K562 (cell line): ENCODE data around the gene RBFOX2. TPM values are rescaled to one million over a fixed set of nuclear protein-coding genes. Genes with fewer than 3 reads are reported as not detected.

Source experiments
- ATAC-seq: fragments of 200-7000 bp; cut with Tn5 transposase; 3 replicates; pipeline ENCODE4 v1.9.1; 2020; ENCODE audit warnings: moderate library complexity
- BruUV-seq: library from RNA; stranded (reverse); fragments of 400-500 nt; replicated peaks from 2 replicates; lab custom pipeline; 2021; lab: Mats Ljungman, UMichigan
- CTCF ChIA-PET: fragments of 300-600 bp; formaldehyde crosslinking; extraction: SDS; loops from one replicate; lab custom pipeline; 2021; ENCODE audit warnings: low intra/inter-chr PET ratio; lab: Yijun Ruan, JAX
- POLR2A ChIA-PET: fragments of 300-600, 350-650 bp; sonication (Branson Sonifier 250); formaldehyde crosslinking; extraction: SDS; loops from one replicate; lab custom pipeline; 2021; ENCODE audit warnings: antibody characterized with exemption, inconsistent platforms; lab: Yijun Ruan, JAX
- DNase-seq, 4 experiments: peaks; one replicate each; pipeline versions ENCODE4 v3.0.0 to v3.0.0-alpha.2; 2011 to 2018; ENCODE audit warnings: low spot score in 3 of 4, mixed read lengths in 3 of 4; ENCODE audit errors: extremely low read depth in 1 of 4
- FAIRE-seq: peaks from 2 replicates; lab custom pipeline; 2011; peaks lifted over from hg19 to GRCh38; lab: Jason Lieb, UNC
- H2AFZ ChIP-seq: 2 replicates; pipeline ENCODE4 v1.6.0; 2011; ENCODE audit warnings: low read depth, low read length, control low read depth, inconsistent platforms
- H3K27ac ChIP-seq: fragments of 200-600 bp; 3 replicates; pipeline ENCODE4 v1.8.0; 2011; ENCODE audit warnings: low read depth, mild to moderate bottlenecking, control low read depth, inconsistent platforms, low read length, moderate library complexity, mixed read lengths; ENCODE audit errors: extremely low read depth
- H3K27me3 ChIP-seq, 2 experiments: fragments of 300-600 bp in 1 of 2; 2 replicates in 1 of 2; 3 replicates in 1 of 2; pipeline versions ENCODE4 v1.6.0 to v1.8.0; 2011; ENCODE audit warnings: inconsistent platforms in 2 of 2, low read length in 2 of 2, mild to moderate bottlenecking in 1 of 2, mixed read lengths in 1 of 2, moderate library complexity in 1 of 2; ENCODE audit not compliant: control insufficient read depth in 2 of 2, insufficient read depth in 2 of 2
- H3K36me3 ChIP-seq: fragments of 300-600 bp; 3 replicates; pipeline ENCODE4 v1.8.0; 2011; ENCODE audit warnings: mild to moderate bottlenecking, low read length, inconsistent platforms; ENCODE audit not compliant: control insufficient read depth, insufficient read depth
- H3K4me1 ChIP-seq, 2 experiments: fragments of 200-600 bp in 1 of 2; replicated peaks in 1 of 2; 2 replicates in 1 of 2; 3 replicates in 1 of 2; pipeline versions ENCODE4 v1.5.1 to v1.8.0; 2011; ENCODE audit warnings: inconsistent platforms in 2 of 2, low read length in 2 of 2, mild to moderate bottlenecking in 1 of 2, mixed read lengths in 1 of 2, moderate library complexity in 1 of 2; ENCODE audit not compliant: control insufficient read depth in 2 of 2, insufficient read depth in 2 of 2
- H3K4me2 ChIP-seq: 2 replicates; pipeline ENCODE4 v1.6.1; 2011; ENCODE audit warnings: low read length, control low read depth, inconsistent platforms, mixed read lengths; ENCODE audit not compliant: insufficient read depth
- H3K4me3 ChIP-seq: fragments of 200-600 bp; sonication (generic), shearing (Covaris generic); 2 replicates; pipeline ENCODE4 v1.5.1; 2016; ENCODE audit warnings: control low read depth, inconsistent platforms
- H3K79me2 ChIP-seq: fragments of 200-600 bp; 3 replicates; pipeline ENCODE4 v1.8.0; 2011; ENCODE audit warnings: low read length, inconsistent platforms; ENCODE audit not compliant: control insufficient read depth, insufficient read depth
- H3K9ac ChIP-seq, 2 experiments: 2 replicates each; pipeline versions ENCODE4 v1.6.0 to v1.6.1; 2011; ENCODE audit warnings: low read depth in 2 of 2, low read length in 2 of 2, control low read depth in 1 of 2, inconsistent platforms in 1 of 2, mild to moderate bottlenecking in 1 of 2, mixed read lengths in 1 of 2; ENCODE audit not compliant: insufficient read depth in 1 of 2
- H3K9me1 ChIP-seq: one replicate; pipeline ENCODE4 v1.6.0; 2011; ENCODE audit warnings: inconsistent platforms, mild to moderate bottlenecking, low read length, moderate library complexity; ENCODE audit not compliant: control insufficient read depth, insufficient read depth
- H3K9me3 ChIP-seq: replicated peaks from 2 replicates; pipeline ENCODE4 v1.5.1; 2011; ENCODE audit warnings: low read depth, low read length, inconsistent platforms; ENCODE audit not compliant: control insufficient read depth, insufficient read depth
- H4K20me1 ChIP-seq: replicated peaks from 2 replicates; pipeline ENCODE4 v1.6.1; 2011; ENCODE audit warnings: low read length, inconsistent platforms, mixed read lengths; ENCODE audit not compliant: control insufficient read depth, insufficient read depth
- ARNT ChIP-seq, 2 experiments: fragments of 450-650 bp; IDR thresholded peaks; 2 replicates each; pipeline ENCODE4 v1.6.1; 2016; ENCODE audit warnings: mild to moderate bottlenecking in 1 of 2
- DEAF1 ChIP-seq: fragments of 450-650 bp; formaldehyde crosslinking; IDR thresholded peaks from 2 replicates; pipeline ENCODE4 v1.4.0; 2020; ENCODE audit warnings: mild to moderate bottlenecking, moderate library complexity
- FOXP4 ChIP-seq: sonication (generic); formaldehyde crosslinking; IDR thresholded peaks from 2 replicates; pipeline ENCODE4 v1.8.0; 2022; ENCODE audit warnings: mild to moderate bottlenecking, missing genetic modification reagents, borderline replicate concordance
- HNRNPL ChIP-seq: fragments of 200-400 bp; formaldehyde crosslinking; IDR thresholded peaks from 2 replicates; pipeline ENCODE4 v1.6.1; 2017; ENCODE audit warnings: low read depth, mild to moderate bottlenecking, low read length
- IRF2 ChIP-seq: sonication (generic); formaldehyde crosslinking; IDR thresholded peaks from 2 replicates; pipeline ENCODE4 v1.8.1; 2022; ENCODE audit warnings: mild to moderate bottlenecking, missing genetic modification reagents
- LARP7 ChIP-seq: fragments of 450-650 bp; IDR thresholded peaks from 2 replicates; pipeline ENCODE4 v1.6.1; 2016
- LEF1 ChIP-seq: fragments of 450-650 bp; IDR thresholded peaks from 2 replicates; pipeline ENCODE4 v1.6.1; 2016; ENCODE audit warnings: mild to moderate bottlenecking
- MEF2A ChIP-seq: IDR thresholded peaks from 2 replicates; pipeline ENCODE4 v1.6.1; 2011; ENCODE audit warnings: low read depth, mild to moderate bottlenecking, low read length, moderate library complexity; ENCODE audit not compliant: control insufficient read depth
- MLX ChIP-seq, 2 experiments: fragments of 450-650 bp in 1 of 2; sonication (generic) in 1 of 2; formaldehyde crosslinking; conservative IDR thresholded peaks; 2 replicates each; pipeline versions ENCODE4 v1.4.0 to v1.8.1; 2020 to 2022; ENCODE audit warnings: mild to moderate bottlenecking in 1 of 2, missing genetic modification reagents in 1 of 2
- MTA1 ChIP-seq: fragments of 450-650 bp; IDR thresholded peaks from 2 replicates; pipeline ENCODE4 v1.6.1; 2017; ENCODE audit warnings: borderline replicate concordance
- RFX5 ChIP-seq: IDR thresholded peaks from 2 replicates; pipeline ENCODE4 v1.6.1; 2011; ENCODE audit warnings: low read depth, mild to moderate bottlenecking, improper control_type of control experiment, low read length
- SREBF2 ChIP-seq: sonication (generic); formaldehyde crosslinking; IDR thresholded peaks from 2 replicates; pipeline ENCODE4 v1.4.0; 2020; ENCODE audit warnings: mild to moderate bottlenecking, missing genetic modification reagents
- TFAM ChIP-seq: fragments of 250-450 bp; sonication (Bioruptor Pico); conservative IDR thresholded peaks from 2 replicates; pipeline ENCODE4 v1.5.0; 2021; ENCODE audit warnings: mild to moderate bottlenecking, moderate library complexity
- ZFP30 ChIP-seq: fragments of 250-450 bp; sonication (Bioruptor Pico); IDR thresholded peaks from 2 replicates; pipeline ENCODE4 v1.8.0; 2022; ENCODE audit warnings: moderate library complexity, mild to moderate bottlenecking, inconsistent platforms, borderline replicate concordance
- ZNF274 ChIP-seq: IDR thresholded peaks from 2 replicates; pipeline ENCODE4 v1.6.1; 2011; ENCODE audit warnings: low read depth, mild to moderate bottlenecking, low read length, moderate library complexity, borderline replicate concordance
- ZNF280B ChIP-seq: fragments of 250-450 bp; sonication (Bioruptor Pico); IDR thresholded peaks from 2 replicates; pipeline ENCODE4 v1.5.1; 2021; ENCODE audit warnings: mild to moderate bottlenecking
- ZNF347 ChIP-seq: fragments of 450-650 bp; formaldehyde crosslinking; IDR thresholded peaks from 2 replicates; pipeline ENCODE4 v1.4.0; 2020; ENCODE audit warnings: low read depth, mild to moderate bottlenecking, moderate library complexity
- WGBS: fragments of 100-300 bp; shearing (Covaris generic); methylation state at CpG from one replicate; pipeline ENCODE4 v1.1.6; 2016; ENCODE audit warnings: low coverage, mixed read lengths; ENCODE audit not compliant: insufficient coverage; ENCODE audit errors: missing lambda C conversion rate; 5-methylcytosine and 5-hydroxymethylcytosine counted together
- in situ Hi-C: fragments of 300-500 bp; cut with MboI; formaldehyde crosslinking; loops from 4 replicates; pipeline ENCODE4 v1.15.0; 2018; ENCODE audit warnings: inconsistent platforms, mixed read lengths
- intact Hi-C: fragments of 100-400 bp; cut with micrococcal nuclease; formaldehyde crosslinking; loops from 2 replicates; pipeline ENCODE4 v1.14.2; 2022
- polyA plus RNA-seq, 8 experiments: library from polyadenylated mRNA; depleted of rRNA in 4 of 8; stranded (reverse) in 5 of 8; unstranded in 3 of 8; fragments of >200 nt; fragmentation: Nextera tagmentation in 2 of 8; fragmentation: Illumina TruSeq in 1 of 8; extraction: Ambion mirVana in 2 of 8; extraction: Trizol in 1 of 8; gene quantifications; 2 replicates each; pipeline versions ENCODE4 v1.2.1 to v1.2.3, GENCODE V29; 2011 to 2014; ENCODE audit warnings: inconsistent platforms in 1 of 8, missing spikeins in 1 of 8
- total RNA-seq, 7 experiments: library from RNA; depleted of rRNA in 6 of 7; stranded (reverse); fragments of >200 nt in 6 of 7; fragmentation: Illumina TruSeq in 2 of 7; extraction: Trizol in 2 of 7; gene quantifications; 2 replicates each; pipeline versions ENCODE4 v1.2.1 to v1.2.3, GENCODE V29; 2011 to 2021; ENCODE audit warnings: low replicate concordance in 1 of 7

The RBFOX2 gene
- total and polyA plus RNA-seq, 9 of the 15 experiments (the other 6 are each of a cell fraction or from before 2014, with no cell fraction given) = 5.8 to 24.8 (median 14.2) TPM

- Histone ChIP-seq H3K4me3 (no peak overlapping the region), H4K20me1 (no peaks in the 10 kb centered on the region; the same call in 1 of the 2 replicates), H2AFZ (no peak overlapping the region), H3K9me1 (no peaks in the 10 kb centered on the region), H3K4me1 (no peaks in the 10 kb centered on the region; a peak in 1 of 5 replicates), H3K27ac (no peak overlapping the region), H3K79me2 (no peaks in the 10 kb centered on the region; the same call in 2 of the 3 replicates), H3K27me3 (no peaks in the 10 kb centered on the region), H3K9ac (no peak overlapping the region), H3K9me3 (no peaks in the 10 kb centered on the region), H3K36me3 (0 out of 3 replicates have a peak, but pooled peaks cover 2% of the 10 kb centered on the region), H3K4me2 (no peak overlapping the region)
- no peak for TF ChIP-seq FOXP4
- TF ChIP-seq TFAM (CRISPR knock-in tag) = no peak
- TF ChIP-seq ZNF347 = no peak
- TF ChIP-seq HNRNPL = no peak
- no peak for TF ChIP-seq ARNT (IDR thresholded peaks at IDR 0.05)
- no peak for TF ChIP-seq MLX (CRISPR knock-in tag; conservative IDR thresholded peaks at IDR 0.05)
- no peak for TF ChIP-seq SREBF2
- no peak for TF ChIP-seq ZNF274
- TF ChIP-seq ZNF280B = no peak
- TF ChIP-seq MTA1 = no peak
- TF ChIP-seq LARP7 = no peak
- no peak for TF ChIP-seq RFX5
- TF ChIP-seq MEF2A = no peak
- no peak for TF ChIP-seq LEF1
- TF ChIP-seq DEAF1 (CRISPR knock-in tag) = no peak
- TF ChIP-seq IRF2 (CRISPR knock-in tag) = no peak
- no peak for TF ChIP-seq ZFP30 (CRISPR knock-in tag)
- FAIRE-seq (no peak), ATAC-seq (no peak), DNase-seq (no peak)
- POLR2A ChIA-PET = interaction anchor here (0.6 to 2.1 kb wide), 2 partner anchors 12 to 15 kb away, joined by 3 to 8 read pairs; no protein-coding TSS in a partner anchor
- BruUV-seq = no TSS peak
- intact Hi-C loops = no loop called here
- 59% methylated on average over 4 of the region's 4 CpGs for WGBS
- in situ Hi-C loops = no loop called here
- CTCF ChIA-PET = no interaction called here
These were observed 40.6 kb downstream of the RBFOX2 start for GRCh38 chr22:35988030-35988429.
